ENCODE measurements around the gene WDR89.
"Not testable (repeated sequence)": the region's sequence is repeated elsewhere in the genome, so short reads cannot be mapped to it uniquely, and the experiment has no call there.

WDR89 gene

DNA sequence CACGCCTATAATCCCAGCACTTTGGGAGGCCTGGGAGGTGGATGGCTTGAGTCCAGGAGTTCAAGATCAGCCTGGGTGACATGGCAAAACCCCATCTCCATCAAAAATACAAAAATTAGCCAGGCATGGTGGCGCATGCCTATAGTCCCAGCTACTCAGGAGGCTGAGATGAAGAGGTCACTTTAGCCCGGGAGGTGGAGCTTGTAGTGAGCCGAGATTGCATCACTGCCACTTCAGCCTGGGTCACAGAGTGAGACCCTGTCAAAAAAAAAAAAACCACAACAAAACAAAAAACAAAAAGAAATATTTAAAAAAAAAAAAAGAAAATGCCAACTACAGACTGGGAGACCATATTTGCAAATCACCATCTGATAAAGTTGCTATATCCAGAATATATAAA, 17.5 kb downstream of the WDR89 start:
- H3K4me3 ChIP-seq (ENCODE audit: low read depth, low read length): no peak overlapping the region
- DNase-seq (ENCODE audit: low read depth): no peak
- TF ChIP-seq, protein P1, sequence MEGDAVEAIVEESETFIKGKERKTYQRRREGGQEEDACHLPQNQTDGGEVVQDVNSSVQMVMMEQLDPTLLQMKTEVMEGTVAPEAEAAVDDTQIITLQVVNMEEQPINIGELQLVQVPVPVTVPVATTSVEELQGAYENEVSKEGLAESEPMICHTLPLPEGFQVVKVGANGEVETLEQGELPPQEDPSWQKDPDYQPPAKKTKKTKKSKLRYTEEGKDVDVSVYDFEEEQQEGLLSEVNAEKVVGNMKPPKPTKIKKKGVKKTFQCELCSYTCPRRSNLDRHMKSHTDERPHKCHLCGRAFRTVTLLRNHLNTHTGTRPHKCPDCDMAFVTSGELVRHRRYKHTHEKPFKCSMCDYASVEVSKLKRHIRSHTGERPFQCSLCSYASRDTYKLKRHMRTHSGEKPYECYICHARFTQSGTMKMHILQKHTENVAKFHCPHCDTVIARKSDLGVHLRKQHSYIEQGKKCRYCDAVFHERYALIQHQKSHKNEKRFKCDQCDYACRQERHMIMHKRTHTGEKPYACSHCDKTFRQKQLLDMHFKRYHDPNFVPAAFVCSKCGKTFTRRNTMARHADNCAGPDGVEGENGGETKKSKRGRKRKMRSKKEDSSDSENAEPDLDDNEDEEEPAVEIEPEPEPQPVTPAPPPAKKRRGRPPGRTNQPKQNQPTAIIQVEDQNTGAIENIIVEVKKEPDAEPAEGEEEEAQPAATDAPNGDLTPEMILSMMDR (IDR thresholded peaks at IDR 0.05; ENCODE audit: control insufficient read depth, extremely low read depth, insufficient read depth): no peak

DNA sequence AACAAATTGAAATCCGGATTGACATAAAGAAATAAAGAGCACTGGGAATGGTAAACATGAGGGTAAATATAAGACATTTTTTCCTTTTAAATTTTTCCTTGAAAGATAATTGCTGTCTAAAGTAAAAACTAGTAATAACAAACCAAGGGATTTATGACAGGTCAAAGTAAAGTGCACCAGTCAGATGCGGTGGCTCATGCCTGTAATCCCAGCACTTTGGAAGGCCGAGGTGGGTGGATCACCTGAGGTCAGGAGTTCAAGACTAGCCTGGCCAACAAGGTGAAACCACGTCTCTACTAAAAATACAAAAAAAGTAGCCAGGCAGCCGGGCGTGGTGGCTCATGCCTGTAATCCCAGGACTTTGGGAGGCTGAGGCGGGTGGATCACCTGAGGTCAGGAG, 19.7 kb downstream of the WDR89 start:
- H3K4me3 ChIP-seq (ENCODE audit: low read depth, low read length); DNase-seq (ENCODE audit: low read depth): not testable (repeated sequence)

DNA sequence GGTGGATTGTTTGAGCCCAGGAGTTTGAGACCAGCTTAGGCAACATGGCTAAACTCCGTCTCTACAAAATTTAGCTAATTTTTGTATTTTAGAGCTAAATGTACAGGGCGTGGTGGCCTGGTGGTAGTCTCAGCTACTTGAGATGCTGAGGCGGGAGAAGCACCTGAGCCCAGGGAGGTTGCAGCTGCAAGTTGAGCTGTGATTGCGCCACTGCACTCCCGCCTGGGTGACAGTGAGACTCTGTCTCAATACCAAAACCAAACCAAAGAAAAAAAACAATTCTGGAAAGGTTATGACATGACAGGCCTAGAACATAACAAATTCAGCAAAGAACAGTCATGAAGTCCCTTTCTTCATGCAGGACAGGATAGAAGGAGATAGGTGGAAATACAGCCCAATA, 25.7 kb downstream of the WDR89 start:
- TF ChIP-seq, protein P1 (IDR thresholded peaks at IDR 0.05; ENCODE audit: control insufficient read depth, extremely low read depth, insufficient read depth): no peak
- H3K4me3 ChIP-seq (ENCODE audit: low read depth, low read length): no peak overlapping the region
- no peak for DNase-seq (ENCODE audit: low read depth)

DNA sequence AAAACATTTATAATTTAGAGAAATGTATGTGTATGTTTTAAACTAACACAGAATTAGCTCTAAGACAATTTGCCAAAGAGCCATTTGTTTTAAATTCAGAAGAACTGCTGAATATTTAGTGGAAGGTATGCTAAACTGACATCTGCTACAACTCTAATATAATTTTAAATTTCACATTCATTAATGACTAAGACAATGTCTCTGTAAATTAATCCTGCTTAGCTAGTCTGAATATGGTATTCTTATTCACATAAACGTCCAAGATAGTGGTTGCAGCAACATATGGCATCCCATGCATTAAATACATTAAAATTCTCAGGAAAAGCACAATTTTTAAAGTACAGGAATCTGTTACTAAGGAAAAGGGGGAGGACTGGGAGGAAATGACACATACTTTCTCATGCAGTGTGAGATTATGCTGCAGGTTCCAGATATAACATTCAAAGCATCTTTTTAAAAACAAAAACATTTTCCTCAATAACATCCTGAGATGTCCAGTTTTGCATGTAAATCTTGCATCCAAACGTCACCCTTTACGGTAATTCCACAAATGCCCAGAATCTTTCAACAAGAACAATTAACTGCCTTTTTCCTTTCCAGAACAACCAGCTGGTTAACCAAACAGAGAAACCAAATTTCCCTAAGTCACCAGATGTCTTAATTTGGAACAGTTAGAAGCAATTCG, 26.9 kb downstream of the WDR89 start:
- TF ChIP-seq, protein P1 (IDR thresholded peaks at IDR 0.05; ENCODE audit: control insufficient read depth, extremely low read depth, insufficient read depth): no peak
- no peak for DNase-seq (ENCODE audit: low read depth)
- H3K4me3 ChIP-seq (ENCODE audit: low read depth, low read length): no peak overlapping the region

DNA sequence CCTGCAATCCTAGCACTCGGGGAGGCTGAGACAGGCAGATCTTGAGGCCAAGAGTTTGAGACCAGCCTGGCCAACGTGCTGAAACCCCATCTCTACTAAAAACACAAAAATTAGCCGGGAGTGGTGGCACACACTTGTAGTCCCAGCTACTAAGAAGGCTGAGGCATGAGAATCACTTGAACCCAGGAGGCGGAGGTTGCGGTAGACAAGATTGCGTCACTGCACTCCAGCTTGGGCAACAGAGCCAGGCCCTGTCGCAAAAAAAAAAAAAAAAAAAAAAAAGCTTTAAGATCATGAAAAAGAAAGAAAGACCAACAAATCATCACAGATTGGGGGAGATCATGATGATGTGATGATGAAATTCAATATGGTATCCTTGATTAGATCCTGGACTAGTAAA, 30.6 kb downstream of the WDR89 start:
- DNase-seq (ENCODE audit: low read depth): no peak

DNA sequence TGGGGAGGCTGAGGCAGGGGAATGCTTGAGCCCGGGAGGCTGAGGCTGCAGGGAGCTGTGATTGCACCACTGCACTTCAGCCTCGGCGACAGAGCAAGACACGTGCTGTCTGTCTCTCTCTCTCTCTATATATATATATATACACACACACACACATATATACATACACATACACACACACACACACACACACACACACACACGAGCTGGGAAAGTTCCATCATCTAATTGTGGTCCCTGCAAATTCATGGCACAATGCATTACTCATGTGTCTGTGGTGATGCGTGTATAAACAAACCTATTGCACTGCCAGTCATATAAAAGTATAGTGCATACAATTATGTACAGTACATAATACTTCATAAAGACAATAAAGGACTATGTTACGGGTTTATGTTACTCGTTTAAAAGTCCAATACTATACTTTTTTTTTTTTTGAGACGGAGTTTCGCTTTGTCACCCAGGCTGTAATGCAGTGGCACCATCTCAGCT, 36.6 kb downstream of the WDR89 start:
- TF ChIP-seq, protein P1 (IDR thresholded peaks at IDR 0.05; ENCODE audit: control insufficient read depth, extremely low read depth, insufficient read depth): no peak
- no peak overlapping the region for H3K4me3 ChIP-seq (ENCODE audit: low read depth, low read length)
- peak; percentile 30 for DNase-seq (ENCODE audit: low read depth)

More for the DNA sequence above, 30.6 kb downstream of the WDR89 start:
- H3K4me3 ChIP-seq (ENCODE audit: low read depth, low read length): no peak overlapping the region
- TF ChIP-seq, protein P1 (IDR thresholded peaks at IDR 0.05; ENCODE audit: control insufficient read depth, extremely low read depth, insufficient read depth): no peak

DNA sequence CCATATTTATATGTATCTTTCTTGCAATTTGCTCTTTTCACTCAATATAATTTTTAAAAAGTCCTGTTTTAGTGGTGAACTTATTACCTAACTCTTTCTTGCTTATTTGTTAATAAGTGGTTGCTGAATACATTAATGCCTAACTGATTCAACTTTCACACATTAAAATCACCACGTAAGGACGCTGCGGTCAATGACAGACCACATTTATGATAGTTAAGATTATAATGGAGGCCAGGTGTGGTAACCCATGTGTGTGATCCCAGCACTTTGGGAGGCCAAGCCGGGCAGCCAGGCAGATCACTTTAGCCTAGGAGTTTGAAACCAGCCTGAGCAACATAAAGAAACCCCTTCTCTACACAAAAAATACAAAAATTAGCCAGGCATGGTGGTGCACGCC, 37.0 kb downstream of the WDR89 start:
- TF ChIP-seq, protein P1 (IDR thresholded peaks at IDR 0.05; ENCODE audit: control insufficient read depth, extremely low read depth, insufficient read depth): no peak
- DNase-seq (ENCODE audit: low read depth): no peak
- no peak overlapping the region for H3K4me3 ChIP-seq (ENCODE audit: low read depth, low read length)
